ENCODE measurements around the gene ENTHD1.

DNA sequence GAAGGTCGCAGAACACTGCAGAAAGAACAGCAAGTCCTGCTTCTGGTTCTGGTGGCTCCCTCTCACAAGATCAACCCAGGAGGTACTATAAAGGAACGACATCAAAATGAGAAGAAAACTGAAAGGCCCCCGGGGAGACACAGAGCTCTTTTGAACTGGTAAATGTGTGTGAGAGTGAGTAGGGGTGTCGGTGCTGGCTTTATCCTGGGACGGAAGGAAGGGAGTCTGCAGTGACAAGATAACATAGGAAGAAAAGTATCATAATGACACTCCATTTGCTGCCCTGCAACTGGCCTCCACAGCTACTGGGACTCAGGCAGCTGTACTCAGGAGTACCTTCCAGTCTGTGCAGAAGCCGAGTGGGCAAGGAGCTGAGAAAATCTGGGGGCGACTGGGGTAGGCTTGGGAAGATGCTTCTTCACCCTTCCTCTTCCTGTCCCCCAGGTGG lies 60.9 kb downstream of the ENTHD1 start:
- TF ChIP-seq, protein P1, sequence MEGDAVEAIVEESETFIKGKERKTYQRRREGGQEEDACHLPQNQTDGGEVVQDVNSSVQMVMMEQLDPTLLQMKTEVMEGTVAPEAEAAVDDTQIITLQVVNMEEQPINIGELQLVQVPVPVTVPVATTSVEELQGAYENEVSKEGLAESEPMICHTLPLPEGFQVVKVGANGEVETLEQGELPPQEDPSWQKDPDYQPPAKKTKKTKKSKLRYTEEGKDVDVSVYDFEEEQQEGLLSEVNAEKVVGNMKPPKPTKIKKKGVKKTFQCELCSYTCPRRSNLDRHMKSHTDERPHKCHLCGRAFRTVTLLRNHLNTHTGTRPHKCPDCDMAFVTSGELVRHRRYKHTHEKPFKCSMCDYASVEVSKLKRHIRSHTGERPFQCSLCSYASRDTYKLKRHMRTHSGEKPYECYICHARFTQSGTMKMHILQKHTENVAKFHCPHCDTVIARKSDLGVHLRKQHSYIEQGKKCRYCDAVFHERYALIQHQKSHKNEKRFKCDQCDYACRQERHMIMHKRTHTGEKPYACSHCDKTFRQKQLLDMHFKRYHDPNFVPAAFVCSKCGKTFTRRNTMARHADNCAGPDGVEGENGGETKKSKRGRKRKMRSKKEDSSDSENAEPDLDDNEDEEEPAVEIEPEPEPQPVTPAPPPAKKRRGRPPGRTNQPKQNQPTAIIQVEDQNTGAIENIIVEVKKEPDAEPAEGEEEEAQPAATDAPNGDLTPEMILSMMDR (IDR thresholded peaks at IDR 0.05) = no peak
- no peak for TF ChIP-seq POLR2AphosphoS5 (IDR thresholded peaks at IDR 0.05)

Data from suprapubic skin (tissue), 3 donors.